GM19238 (cell line): ENCODE results near the gene MAPK1IP1L.
"Not testable (repeated sequence)": the region's sequence is repeated elsewhere in the genome, so short reads cannot be mapped to it uniquely, and the experiment has no call there.

ENCODE experiments used
- DNase-seq: peaks from one replicate; pipeline ENCODE4 v3.0.0; 2011; ENCODE audit warnings: low spot score; ENCODE audit not compliant: insufficient read length

The MAPK1IP1L gene

DNA sequence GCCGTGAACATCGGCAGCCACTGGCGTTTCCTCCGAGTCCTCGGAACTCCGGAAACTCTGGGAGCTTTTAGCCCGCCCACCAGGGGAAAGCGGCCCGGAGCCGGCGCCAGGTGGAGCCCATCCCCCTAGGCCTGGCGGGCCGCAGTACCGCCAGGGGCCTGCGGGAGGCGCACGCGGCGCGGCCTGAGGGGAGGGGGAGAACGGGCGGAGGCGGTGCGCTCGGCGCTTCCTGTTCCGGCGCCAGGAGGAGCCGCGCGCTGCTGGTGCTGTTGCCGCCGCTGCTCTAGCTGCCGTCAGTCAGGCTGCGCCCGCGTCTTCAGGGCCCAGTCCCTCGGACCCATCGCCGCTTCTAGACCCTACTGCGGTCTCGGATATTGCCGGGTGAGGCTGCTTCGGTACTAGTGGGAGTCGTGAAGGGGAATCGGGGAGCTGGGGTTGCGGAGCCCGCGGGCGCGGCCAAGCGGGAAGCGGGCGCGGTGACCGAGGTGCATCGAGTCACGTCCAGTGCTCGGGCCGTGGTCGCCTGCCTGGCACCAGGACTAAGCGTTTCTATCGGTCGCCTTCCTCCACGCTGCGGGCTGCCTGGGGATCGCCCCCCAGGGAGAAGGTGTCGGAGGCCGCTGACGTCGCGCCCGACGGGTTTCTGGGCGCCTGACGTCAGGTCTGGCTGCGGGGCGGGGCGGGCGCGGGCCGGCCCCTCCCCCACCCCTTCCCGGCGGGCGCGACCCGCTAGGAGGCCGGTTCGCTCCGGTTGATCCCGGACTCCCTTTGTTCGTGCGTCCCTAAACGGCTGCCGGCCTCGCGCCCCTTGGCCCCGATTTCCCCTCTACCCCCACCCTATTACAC is at the start of gene MAPK1IP1L:
TSS of gene MAPK1IP1L (plus strand) at position 225 of the 846 bp plus-strand sequence. CDS start 10,037 bp downstream, outside the sequence.
- DNase-seq = peak; percentile 92

DNA sequence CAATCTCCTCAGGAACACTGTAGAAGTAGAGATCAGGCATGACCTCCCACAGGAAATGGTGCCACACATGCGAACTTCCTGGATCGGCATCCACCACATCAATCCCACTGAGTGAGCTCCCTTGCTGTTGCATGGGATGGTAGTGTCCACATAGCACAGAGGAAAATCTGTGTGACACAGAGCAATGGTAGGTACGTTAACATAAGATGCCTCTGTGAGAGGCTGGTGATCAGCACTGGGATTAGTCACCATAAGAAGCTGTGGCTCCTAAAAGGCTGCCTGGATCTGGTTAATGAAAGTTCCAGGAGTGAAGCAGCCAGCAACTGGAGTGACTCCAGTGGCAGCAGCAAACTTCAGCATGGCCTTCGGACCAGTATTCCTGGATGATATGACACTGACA is 46.4 kb upstream of the MAPK1IP1L start:
- DNase-seq = no peak

DNA sequence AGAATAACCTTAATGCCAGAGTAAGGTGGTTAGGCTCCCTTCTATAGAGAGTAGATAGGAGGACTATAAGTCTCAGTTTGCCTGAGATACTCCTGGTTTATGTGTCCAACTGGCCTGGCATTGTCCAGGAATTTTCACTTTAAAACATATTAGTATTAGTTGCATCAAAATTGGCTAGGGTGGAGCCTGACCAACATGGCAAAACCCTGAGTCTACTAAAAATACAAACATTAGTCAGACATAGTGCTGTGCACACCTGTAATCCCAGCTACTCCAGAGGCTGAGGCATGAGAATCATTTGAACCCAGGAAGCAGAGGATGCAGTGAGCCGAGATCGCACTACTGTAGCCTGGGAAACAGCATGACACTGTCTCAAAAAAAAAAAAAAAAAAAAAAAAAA is 36.4 kb upstream of the MAPK1IP1L start:
- no peak for DNase-seq

DNA sequence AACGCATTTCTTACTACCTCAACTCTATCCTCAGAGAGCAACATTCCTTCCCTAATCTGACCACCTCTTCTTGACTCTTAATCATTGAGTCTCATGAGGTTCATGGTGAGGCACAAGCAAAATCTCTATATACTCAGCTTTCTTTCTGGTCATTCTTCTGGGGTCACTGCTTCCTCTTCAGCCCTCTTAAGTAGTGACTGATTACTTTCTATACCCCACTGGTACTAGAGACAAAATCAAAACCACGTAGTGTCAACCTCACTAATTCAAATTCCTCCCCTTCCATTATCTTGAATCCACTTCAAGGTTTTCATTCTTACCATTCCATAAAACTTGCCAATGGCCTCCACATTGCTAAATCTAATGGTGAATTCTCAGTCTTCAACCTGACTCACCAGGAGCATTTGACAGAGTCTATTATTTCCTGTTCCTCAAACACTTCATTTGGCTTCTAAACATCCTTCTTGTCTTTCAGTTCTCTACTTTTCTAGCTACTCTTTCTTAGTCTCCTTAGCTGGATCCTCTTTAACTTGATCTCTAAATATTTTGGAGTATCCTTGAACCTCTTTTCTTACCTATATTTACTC is 31.4 kb upstream of the MAPK1IP1L start:
- DNase-seq = no peak

DNA sequence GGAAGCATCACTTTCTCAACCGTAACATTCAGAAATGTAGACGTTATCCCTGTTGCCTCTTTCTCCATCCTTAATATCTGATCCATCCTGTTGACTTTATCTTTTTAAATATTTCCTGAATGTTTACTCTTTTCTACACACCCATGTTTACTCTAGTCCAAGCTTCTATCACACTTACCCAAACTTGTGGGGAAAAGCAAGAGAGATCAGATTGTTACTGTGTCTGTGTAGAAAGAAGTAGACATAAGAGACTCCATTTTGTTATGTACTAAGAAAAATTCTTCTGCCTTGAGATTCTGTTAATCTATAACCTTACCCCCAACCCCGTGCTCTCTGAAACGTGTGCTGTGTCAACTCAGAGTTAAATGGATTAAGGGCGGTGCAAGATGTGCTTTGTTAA is 27.1 kb upstream of the MAPK1IP1L start:
- not testable (repeated sequence) for DNase-seq

DNA sequence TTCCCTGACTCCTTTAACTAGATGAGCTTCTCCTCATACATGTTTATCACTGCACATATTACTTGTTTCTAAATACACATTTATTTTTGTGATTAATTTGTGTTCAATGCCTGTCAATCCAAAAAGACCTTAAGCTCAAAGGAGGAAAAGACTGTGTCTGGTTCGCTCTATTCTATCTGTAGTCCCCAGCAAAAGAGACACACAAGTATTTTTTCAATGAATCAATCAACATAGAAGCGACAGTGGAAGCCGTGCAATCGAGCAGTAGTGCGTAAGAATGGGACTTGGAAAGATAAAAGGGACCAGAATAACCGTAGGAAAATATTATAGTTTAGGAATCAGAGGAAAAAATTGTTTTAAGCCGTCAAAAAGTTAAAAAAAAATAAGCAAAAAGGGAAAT is 25.5 kb upstream of the MAPK1IP1L start:
- no peak for DNase-seq

DNA sequence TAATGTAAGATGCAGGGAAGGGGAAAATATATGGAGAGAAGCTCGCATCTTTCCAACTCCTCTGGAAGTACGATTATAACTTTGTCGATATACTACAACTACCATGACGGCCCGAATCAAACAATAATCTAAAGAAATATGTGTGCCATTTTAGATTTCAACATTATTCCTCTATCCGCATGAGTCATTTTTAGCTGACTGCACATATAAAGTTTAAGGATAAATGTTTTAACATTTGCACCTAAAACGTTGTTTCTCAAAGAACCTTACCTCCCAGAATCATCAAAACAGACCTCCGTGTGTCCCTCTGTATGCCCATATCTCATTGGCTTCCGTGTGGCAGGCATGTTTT is 25.0 kb upstream of the MAPK1IP1L start:
- DNase-seq = no peak

DNA sequence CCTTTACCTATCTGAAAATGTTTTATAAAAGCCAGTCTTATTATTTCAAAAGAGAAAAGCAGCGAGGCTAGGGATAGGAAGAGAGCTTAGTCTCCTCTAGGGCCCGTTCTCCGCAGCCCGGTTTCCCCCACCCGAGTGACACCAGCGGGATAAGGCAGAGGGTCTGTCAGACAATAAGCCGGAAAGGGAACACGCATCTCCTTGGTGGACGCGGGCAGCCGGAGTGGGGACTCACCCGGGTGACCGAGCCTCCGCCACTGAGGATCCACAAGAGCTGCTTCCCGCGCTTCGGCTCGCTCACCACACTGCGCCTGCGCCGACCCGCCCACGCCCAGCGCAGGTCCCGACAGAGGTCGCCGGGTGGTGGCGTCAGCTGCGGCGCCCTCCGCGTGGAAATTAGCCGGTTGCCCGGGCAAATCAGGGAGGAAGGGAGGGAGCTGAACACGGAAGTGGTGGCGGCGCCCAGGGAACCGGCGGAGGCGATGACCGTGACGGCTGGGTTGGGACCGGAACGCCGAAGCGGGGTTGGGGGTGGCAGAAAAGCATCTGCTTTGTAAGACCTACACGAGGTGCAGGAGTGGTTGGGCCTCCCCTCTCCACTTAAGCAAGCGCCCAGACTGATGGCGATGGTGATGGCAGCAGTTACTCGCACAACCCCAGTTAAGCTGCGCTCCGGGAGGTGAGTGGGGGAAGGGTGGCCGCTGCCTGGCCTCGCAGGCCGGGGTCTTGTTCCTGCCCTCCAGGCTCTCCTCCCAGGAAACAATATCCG is 24.5 kb upstream of the MAPK1IP1L start, which contains the start of the genes SOCS4 and WDHD1:
TSS of gene SOCS4 (plus strand) at position 444 of the 769 bp plus-strand sequence. CDS start 15,806 bp downstream, outside the sequence.
TSS of gene WDHD1 (minus strand) at position 307 of the 769 bp plus-strand sequence. CDS start 312 bp downstream, outside the sequence.
- DNase-seq = peak; percentile 82

DNA sequence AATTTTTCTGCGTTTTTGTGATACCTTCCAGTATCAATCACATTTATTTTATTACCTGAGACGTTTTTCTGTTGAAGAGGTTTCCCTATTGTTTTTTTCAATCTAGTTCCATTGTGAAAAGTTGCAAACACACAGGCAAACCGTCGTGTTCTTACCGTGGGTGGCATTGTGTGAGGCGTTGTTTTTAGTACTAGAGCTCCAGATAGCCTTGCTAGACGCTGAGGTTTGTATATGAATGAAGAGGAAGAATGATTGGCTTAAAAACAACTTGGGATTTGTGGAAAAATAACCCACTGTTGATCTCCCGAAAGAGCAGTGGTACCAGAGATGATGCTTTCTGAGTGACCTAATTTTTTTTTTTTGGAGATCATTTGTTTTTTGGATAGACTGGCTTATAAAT is 23.4 kb upstream of the MAPK1IP1L start:
- DNase-seq = no peak

DNA sequence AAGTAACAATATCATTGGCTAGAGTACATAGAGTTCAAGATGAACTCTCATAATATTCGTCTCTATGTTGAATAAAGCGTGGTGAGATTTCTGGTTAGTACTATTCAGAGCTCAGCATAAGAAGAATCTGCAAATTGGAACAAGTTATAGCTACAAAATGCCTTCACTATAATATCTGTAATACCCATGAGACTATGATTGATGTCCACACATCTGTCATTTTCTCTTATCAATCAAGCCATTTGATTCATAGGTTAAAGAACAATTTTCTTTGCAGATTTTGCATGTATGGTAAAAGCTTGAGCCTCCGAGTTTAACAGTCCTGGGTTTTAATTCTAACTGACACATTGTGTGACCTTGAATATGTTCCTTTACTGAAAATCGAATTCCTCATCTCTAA is 23.0 kb upstream of the MAPK1IP1L start:
- no peak for DNase-seq

DNA sequence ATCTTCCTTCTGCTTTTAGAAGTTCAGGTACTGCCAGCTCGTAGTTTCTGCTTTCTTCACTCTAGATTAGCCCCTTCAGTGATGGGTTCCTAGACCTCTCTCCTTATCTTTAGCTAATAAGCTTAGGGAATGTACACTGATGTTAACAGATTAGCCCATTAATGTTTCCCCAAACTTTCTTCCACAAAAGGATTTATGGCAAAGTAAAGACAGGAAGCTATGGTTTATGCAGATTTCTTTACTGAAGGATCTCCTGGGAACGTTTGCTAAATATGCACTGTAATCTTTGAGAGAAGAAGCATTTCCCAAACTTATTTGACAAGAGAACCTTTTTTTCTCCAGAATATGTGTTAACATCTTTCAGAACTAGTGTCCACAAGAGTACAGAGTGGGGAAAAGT is 20.3 kb upstream of the MAPK1IP1L start:
- no peak for DNase-seq

DNA sequence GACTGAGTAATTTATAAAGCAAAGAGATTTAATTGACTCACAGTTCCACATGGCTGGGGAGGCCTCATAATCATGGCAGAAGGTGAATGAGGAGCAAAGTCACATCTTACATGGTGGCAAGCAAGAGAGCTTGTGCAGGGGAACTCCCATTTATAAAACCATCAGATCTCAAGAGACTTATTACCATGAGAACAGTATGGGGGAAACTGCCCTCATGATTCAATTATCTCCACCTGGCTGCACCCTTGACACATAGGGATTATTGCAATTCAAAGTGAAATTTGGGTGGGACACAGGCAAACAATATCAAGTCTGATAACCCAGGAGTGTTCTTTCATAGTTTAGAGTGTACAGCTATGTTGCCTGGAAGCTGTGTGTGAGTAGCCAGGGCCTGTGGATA is 13.5 kb upstream of the MAPK1IP1L start:
- DNase-seq = not testable (repeated sequence)

DNA sequence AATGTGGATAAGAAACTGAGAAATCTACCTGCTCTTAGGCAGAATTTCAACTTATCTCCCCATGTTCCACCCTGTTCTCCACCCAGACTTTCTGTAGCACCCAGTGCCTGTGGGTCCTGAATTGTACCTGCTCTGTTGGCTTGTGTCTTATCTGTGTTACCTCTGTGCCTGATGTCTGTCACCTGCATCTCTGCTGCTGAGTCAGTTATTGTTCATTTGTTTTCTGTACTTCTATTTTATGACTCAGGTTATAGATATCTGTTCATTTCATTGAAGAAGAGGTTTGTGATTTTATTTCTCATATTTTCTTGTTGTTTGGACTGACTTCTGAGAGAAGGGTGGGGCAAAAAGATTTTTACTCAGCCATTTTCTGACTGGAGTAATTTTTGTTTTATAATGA is 12.7 kb upstream of the MAPK1IP1L start:
- DNase-seq = no peak

DNA sequence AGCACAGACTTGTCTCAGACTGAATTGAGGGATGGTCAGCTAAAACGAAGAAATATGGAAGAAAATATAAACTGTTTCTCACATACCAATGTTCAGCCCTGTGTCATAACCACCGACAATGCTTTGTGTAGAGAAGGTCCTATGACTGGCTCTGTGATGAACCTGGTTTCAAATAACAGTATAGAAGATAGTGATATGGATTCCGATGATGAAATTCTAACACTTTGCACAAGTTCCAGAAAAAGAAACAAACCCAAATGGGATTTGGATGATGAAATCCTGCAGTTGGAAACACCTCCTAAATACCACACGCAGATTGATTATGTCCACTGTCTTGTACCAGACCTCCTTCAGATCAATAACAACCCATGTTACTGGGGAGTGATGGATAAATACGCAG is 7.9 kb upstream of the MAPK1IP1L start:
- no peak for DNase-seq

DNA sequence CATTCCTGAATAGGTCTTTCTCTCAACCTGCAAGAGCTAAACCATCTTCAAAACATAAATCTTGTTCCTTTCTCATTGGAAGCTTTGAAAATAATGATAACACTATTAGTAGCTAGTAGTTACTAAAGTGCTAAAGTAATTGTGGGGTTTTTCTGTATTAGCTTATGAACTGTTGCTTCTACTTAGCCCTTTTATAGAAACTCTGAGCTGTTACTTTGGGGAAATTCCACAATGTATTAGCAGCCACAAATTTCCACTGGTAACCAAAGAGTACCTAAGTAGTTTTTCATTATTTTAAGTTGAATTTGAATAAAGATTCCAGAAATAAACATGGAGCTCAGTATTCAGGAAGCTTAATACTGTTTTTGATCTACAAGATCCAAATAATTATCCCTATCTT is 6.4 kb upstream of the MAPK1IP1L start:
- DNase-seq = no peak

DNA sequence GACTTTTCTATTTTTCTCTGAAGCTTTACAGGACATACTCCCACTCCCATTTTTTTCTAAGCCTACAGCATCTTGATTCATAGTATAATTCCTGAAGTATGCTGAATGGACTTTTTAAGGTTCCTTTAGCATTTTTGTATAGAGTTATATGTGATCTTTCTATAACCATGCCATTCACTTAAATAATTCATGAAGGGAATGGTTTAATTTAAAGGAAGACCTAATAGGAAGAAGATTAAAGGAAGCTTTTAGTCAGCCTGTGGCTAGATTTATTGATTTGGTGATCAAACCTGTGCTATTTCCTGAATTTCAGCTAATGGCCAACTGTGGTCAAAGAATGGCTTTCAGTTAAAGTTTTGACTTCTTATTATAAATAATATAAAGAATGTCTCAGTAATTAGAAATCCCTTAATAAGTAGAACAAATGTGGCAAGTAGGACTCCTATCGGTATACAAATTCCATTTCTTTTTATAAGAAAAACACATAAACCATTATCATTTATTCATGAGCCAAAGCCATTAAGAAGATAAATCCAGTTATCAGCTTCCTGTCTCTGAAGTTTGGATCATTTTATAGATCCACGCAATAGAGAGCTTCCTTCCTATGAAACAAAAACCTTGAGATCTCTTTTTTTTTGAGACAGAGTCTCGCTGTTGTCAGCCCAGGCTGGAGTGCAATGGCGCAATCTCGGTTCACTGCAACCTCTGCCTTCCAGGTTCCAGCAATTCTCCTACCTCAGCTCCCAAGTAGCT is 4.0 kb upstream of the MAPK1IP1L start:
- DNase-seq = no peak

DNA sequence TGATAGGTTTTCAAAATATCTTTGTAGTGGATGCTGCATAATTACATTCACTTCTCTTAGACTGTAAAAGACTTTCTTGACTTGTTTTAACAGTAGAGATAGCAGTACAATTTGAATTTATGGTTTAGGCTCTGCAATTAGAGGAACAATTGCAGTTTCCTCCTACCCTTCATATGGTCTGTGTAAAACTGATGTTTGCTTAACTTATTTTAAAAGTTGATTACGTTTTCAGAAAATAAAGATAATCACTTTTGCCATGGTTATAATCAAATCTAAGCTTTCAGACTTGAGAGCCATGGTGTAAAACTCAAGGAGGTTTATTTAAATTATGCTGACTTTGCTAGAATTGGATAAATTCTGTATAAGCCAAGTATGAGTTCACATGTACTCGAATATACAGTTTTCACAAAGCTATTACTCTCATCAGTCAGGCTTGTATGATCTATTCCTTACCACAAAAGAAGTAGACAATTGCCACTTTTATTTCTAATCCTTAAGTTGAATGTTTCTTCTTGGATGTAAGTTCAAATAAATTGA is 2.5 kb upstream of the MAPK1IP1L start:
- DNase-seq = no peak

DNA sequence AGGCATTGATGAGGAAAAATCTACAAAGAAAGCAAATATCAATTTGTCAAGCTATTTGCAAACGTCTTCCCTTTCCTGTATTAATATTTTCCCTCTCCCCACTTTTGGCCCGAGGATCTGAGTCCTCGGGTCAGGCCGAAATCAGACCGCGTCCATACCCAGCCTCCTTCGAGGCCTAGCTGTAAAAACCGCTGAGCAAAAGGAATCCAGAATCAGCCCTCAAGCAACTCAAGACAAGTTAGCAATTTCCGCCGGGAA is 353 bp upstream of the MAPK1IP1L start:
- no peak for DNase-seq

DNA sequence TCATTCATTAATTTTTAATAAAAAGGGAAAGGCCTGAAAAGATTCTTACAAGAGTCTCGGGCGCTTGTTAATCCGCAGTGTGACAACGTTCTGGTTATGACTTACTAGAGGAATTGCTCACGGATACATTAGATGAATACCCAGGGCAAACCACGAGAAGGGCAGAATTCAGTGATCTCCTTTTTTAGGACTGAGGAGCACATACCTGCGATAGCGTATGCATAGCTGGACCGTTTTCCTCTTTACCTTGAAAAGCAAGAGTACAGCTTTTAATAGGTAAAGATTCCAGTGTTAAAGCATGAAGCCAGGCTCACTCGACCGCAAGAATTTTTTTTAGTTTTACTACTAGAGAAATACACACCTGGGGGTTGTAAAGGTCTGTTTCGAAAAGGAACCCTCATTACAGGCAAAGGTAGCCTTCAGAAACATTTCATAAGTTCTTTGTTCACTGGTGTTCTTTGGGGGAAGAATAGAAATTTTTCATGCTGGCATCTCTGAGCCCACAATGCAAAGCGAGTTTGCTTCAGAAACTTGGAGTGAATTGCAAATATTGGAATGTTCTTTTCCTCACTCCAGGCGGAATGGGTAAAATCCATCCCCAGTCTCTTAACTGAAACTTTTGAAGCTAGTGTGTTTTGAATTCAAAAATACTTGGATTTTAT is 953 bp downstream of the MAPK1IP1L start:
- no peak for DNase-seq

DNA sequence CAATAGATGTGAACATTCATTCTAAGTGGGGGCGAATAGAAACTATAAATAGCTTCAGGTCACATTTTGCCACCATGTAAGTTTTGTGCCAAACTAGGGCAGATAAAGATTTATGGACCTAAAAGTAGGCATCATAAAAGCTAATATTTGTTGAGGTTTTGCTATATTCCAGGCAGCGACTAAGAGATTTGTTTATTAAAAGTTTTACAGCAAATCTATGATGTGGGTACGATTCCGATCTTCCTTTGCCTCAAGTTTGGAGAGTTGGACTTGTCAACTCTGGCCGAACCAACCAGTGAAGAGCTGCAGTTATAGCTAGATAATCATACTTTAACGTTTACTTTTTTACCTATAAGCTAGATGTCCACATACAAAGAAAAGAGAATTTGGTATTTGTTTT is 1.6 kb downstream of the MAPK1IP1L start:
- no peak for DNase-seq

DNA sequence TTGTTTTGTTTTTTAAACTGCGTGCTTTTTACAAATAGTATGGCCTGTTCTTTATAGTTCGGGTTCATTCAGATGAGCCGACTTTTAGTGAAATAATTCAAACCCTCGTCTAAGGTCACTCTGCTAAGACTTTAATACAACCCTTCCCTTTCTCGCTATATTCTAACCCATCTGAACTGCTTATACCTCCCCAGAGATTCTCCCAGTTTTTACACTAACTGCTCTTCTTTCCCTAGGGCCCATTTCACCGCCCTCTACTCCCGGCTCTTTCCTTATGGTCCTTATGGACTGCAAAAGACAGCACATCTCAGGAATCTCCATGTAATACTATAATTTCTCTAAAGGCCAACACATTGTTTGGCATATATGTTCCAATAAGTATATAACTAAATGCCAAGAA is 2.1 kb downstream of the MAPK1IP1L start:
- no peak for DNase-seq
